Dermis microvascular lymphatic vessel endothelial cell (primary cell): ENCODE data around the gene CD109. TPM values are rescaled to one million over a fixed set of nuclear protein-coding genes. Genes with fewer than 3 reads are reported as not detected.
A peak's percentile ranks its signal among the peaks of the same experiment; 100 is the strongest.
"Not testable (repeated sequence)": the region's sequence is repeated elsewhere in the genome, so short reads cannot be mapped to it uniquely, and the experiment has no call there.

Source experiments
- DNase-seq, 2 donors: peaks; one replicate each; pipeline versions ENCODE4 v3.0.0 to v3.0.0-alpha.2; 2010; ENCODE audit warnings: low read depth in 2 of 2
- total RNA-seq: library from RNA; depleted of rRNA; stranded (reverse); fragments of >200 nt; gene quantifications from 2 replicates; pipeline ENCODE4 v1.2.1, GENCODE V29; 2014

Gene CD109
- 4.4 and 9.2 TPM in 2 replicates for total RNA-seq

GRCh38 chr6:73695619-73696421 is at the start of gene CD109:
TSS of gene CD109 (plus strand) at chr6:73696203. CDS start at chr6:73696216, 13 bp downstream.
- peak; percentile 16 to 93 for DNase-seq

GRCh38 chr6:73648166-73648565 is 47.8 kb upstream of the CD109 start:
- no peak for DNase-seq

- no peak for DNase-seq
Observed at GRCh38 chr6:73649783-73650182, 46.2 kb upstream of the CD109 start.

- peak; percentile 28 to 78 for DNase-seq
Observed at GRCh38 chr6:73652637-73653570, 43.1 kb upstream of the CD109 start.

- DNase-seq = peak; percentile 88 to 96
Observed at GRCh38 chr6:73653571-73654424, 42.2 kb upstream of the CD109 start, which contains the start of gene SLC17A5. TSS of gene SLC17A5 (minus strand) at chr6:73653992. CDS start at chr6:73653886, 106 bp downstream.

GRCh38 chr6:73655341-73655917 is 40.6 kb upstream of the CD109 start:
- DNase-seq = no peak

- DNase-seq = no peak
Observed at GRCh38 chr6:73656531-73657145, 39.4 kb upstream of the CD109 start.

- no peak for DNase-seq
Observed at GRCh38 chr6:73657201-73657600, 38.8 kb upstream of the CD109 start.

GRCh38 chr6:73664701-73665100 is 31.3 kb upstream of the CD109 start:
- DNase-seq = no peak

GRCh38 chr6:73665686-73666319 is 30.2 kb upstream of the CD109 start:
- peak in 1 of 2 donors; percentile 64 for DNase-seq

GRCh38 chr6:73666393-73666792 is 29.6 kb upstream of the CD109 start:
- DNase-seq = peak; percentile 75 to 90

GRCh38 chr6:73667798-73668197 is 28.2 kb upstream of the CD109 start:
- no peak for DNase-seq

- DNase-seq = no peak
Observed at GRCh38 chr6:73669005-73669404, 27.0 kb upstream of the CD109 start.

- no peak for DNase-seq
Observed at GRCh38 chr6:73671911-73672685, 23.9 kb upstream of the CD109 start.

- DNase-seq = peak; percentile 48 to 78
Observed at GRCh38 chr6:73675466-73676098, 20.4 kb upstream of the CD109 start.

GRCh38 chr6:73679009-73679408 is 17.0 kb upstream of the CD109 start:
- DNase-seq = no peak

- DNase-seq = not testable (repeated sequence)
Observed at GRCh38 chr6:73679846-73680245, 16.2 kb upstream of the CD109 start.

- DNase-seq = no peak
Observed at GRCh38 chr6:73680289-73680918, 15.6 kb upstream of the CD109 start.
